Ovary (tissue), 9 donors: ENCODE data around the gene RNFT2. TPM values are rescaled to one million over a fixed set of nuclear protein-coding genes. Genes with fewer than 3 reads are reported as not detected.
"Not testable (repeated sequence)": the region's sequence is repeated elsewhere in the genome, so short reads cannot be mapped to it uniquely, and the experiment has no call there.

Experiments
- DNase-seq, 5 donors: peaks; one replicate each; pipeline ENCODE4 v3.0.0-alpha.2; 2019 to 2020
- H3K27ac ChIP-seq, 2 donors: fragments of 200-600 bp; one replicate each; pipeline versions ENCODE4 v1.5.1 to v1.8.0; 2019 to 2022
- H3K27me3 ChIP-seq: fragments of 200-600 bp; one replicate; pipeline ENCODE4 v1.8.0; 2022
- H3K36me3 ChIP-seq: fragments of 200-600 bp; sonication (generic); one replicate; pipeline ENCODE4 v1.5.1; 2019
- H3K4me1 ChIP-seq: one replicate; pipeline ENCODE4 v1.8.1; 2013; ENCODE audit warnings: mild to moderate bottlenecking, moderate library complexity; ENCODE audit not compliant: insufficient read depth
- H3K4me3 ChIP-seq: fragments of 200-600 bp; sonication (generic); one replicate; pipeline ENCODE4 v1.5.1; 2017
- H3K9me3 ChIP-seq, 2 donors: fragments of 200-600 bp in 1 of 2; sonication (generic) in 1 of 2; one replicate each; pipeline versions ENCODE4 v1.5.1 to v1.8.1; 2013 to 2019; ENCODE audit warnings: mild to moderate bottlenecking in 1 of 2, moderate library complexity in 1 of 2
- EP300 ChIP-seq: sonication (generic); formaldehyde crosslinking; IDR thresholded peaks from one replicate; pipeline ENCODE4 v1.6.1; 2017; ENCODE audit warnings: antibody characterized with exemption
- POLR2A ChIP-seq: fragments of 450-650 bp; IDR thresholded peaks from one replicate; pipeline ENCODE4 v1.6.1; 2017; ENCODE audit warnings: antibody characterized with exemption, mild to moderate bottlenecking, moderate library complexity
- WGBS, 3 donors: extraction: QIAGEN DNeasy Blood & Tissue Kit in 1 of 3; methylation state at CpG; one replicate each; pipeline versions ENCODE4 v1.1.5 to v1.1.7; 2013 to 2017; 5-methylcytosine and 5-hydroxymethylcytosine counted together
- intact Hi-C, 4 donors: fragments of 100-400 bp; cut with DNase I; formaldehyde crosslinking; loops; one replicate each; pipeline versions ENCODE4 v1.11.0 to v1.15.1; 2022 to 2023
- polyA plus RNA-seq, 2 donors: library from polyadenylated mRNA; stranded (reverse); fragments of 200-250 nt in 1 of 2; fragments of 350-450 nt in 1 of 2; fragmentation: Illumina TruSeq in 1 of 2; extraction: RNeasy Lipid Tissue Mini Kit (QIAGEN cat#74804) in 1 of 2; gene quantifications; one replicate each; pipeline ENCODE4 v1.2.3, GENCODE V29; 2013 to 2014
- total RNA-seq, 7 donors: library from RNA; depleted of rRNA in 2 of 7; stranded (reverse); fragments of >200 nt in 2 of 7; fragmentation: NEBNext Ultra II Directional in 3 of 7; extraction: Animal tissue kit (Norgen Biotek cat#: 25700) in 3 of 7; gene quantifications; one replicate each; pipeline versions ENCODE4 v1.1.0 to v1.2.4, GENCODE V29; 2016 to 2023
- TF ChIP-seq, protein P1 (sequence below), 3 donors: fragments of 450-650 bp in 2 of 3; fragments of 200-600 bp in 1 of 3; IDR thresholded peaks; one replicate each; pipeline versions ENCODE4 v1.5.1 to v1.8.0; 2016 to 2022; ENCODE audit warnings: antibody characterized with exemption in 3 of 3, mild to moderate bottlenecking in 1 of 3
- donor health status: DM: no; HTN: no; CAD: no; lungs with moderate emphysema.
- donor health status: DM: no; HTN: no; CAD: no.
- donor health status: Bipolar disorder and iron deficiency.
- donor health status: DM: yes; HTN: yes; CAD: no.
- donor health status: DM: no; HTN: no; CAD: no.
- donor health status: DM: yes; HTN: yes; CAD: no.

The RNFT2 gene
- total and polyA plus RNA-seq, 9 donors = 0.72 to 4.3 (median 2.4) TPM

DNA sequence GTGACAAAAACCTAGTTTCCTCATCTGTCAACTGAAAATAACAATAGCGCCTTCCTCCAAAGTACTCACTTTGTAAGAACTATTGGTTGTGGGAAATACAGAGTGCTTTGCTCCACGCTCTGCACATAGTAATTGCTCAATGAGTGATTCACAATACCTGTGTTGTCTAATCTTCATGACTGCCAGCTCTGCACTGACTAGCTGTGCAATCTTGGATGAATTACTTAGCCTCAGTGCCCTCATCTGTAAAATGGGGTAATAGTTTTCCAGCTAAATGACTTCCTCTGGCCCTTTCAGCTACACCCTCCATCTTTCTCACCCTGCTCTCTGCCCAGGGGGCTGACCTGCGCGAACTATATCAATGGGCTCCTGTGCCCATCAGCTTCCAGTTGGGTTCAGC lies 42.8 kb downstream of the RNFT2 start:
- H3K27me3 ChIP-seq = no peaks in the 10 kb centered on the region
- no peak overlapping the region for H3K27ac ChIP-seq
- DNase-seq = no peak
- 79 to 85% (median 82%) methylated on average over 4 of the region's 4 CpGs for WGBS, 3 donors
- no peaks in the 10 kb centered on the region for H3K36me3 ChIP-seq
- intact Hi-C loops = no loop called here
- H3K4me1 ChIP-seq = no peaks in the 10 kb centered on the region
- no peaks in the 10 kb centered on the region for H3K9me3 ChIP-seq
- TF ChIP-seq POLR2A = no peak
- no peak for TF ChIP-seq EP300
- TF ChIP-seq, protein P1, sequence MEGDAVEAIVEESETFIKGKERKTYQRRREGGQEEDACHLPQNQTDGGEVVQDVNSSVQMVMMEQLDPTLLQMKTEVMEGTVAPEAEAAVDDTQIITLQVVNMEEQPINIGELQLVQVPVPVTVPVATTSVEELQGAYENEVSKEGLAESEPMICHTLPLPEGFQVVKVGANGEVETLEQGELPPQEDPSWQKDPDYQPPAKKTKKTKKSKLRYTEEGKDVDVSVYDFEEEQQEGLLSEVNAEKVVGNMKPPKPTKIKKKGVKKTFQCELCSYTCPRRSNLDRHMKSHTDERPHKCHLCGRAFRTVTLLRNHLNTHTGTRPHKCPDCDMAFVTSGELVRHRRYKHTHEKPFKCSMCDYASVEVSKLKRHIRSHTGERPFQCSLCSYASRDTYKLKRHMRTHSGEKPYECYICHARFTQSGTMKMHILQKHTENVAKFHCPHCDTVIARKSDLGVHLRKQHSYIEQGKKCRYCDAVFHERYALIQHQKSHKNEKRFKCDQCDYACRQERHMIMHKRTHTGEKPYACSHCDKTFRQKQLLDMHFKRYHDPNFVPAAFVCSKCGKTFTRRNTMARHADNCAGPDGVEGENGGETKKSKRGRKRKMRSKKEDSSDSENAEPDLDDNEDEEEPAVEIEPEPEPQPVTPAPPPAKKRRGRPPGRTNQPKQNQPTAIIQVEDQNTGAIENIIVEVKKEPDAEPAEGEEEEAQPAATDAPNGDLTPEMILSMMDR (IDR thresholded peaks at IDR 0.05) = no peak
- H3K4me3 ChIP-seq = no peak overlapping the region

DNA sequence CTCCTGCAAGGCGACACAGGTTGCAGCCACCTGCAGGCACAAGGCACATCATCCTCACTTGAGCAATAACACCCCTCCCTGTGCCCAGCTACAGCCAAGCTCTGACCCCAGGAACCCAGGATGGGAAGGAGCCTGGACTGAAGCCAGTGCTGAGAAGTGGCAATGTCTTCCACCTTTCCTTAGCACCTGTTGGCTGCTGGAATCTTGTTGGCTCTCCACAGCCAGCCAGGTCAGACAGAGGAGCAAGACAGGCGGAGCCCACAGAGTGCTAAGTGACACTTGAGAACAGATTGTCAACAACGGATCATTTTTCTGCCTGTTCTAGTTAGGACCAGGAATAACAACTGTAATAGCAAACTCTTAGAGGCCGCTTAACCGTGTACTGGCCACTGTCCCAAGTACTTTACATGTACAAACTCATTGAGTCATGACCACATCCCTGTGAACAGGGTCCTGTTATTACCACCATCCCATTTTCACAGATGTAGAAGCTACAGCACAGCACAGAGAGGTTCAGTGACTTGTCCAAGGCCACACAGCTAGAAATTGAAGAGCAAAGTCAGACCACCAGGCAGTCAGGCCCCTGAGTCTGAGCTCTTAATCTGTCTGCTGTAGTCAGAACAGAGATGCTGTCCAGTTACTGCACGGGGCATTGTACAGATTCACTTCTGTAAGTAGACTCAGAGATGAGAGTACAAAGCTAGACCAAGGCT lies 45.6 kb downstream of the RNFT2 start:
- intact Hi-C loops = no loop called here
- WGBS, 3 donors = 85 to 94% (median 86%) methylated on average over 6 of the region's 6 CpGs

DNA sequence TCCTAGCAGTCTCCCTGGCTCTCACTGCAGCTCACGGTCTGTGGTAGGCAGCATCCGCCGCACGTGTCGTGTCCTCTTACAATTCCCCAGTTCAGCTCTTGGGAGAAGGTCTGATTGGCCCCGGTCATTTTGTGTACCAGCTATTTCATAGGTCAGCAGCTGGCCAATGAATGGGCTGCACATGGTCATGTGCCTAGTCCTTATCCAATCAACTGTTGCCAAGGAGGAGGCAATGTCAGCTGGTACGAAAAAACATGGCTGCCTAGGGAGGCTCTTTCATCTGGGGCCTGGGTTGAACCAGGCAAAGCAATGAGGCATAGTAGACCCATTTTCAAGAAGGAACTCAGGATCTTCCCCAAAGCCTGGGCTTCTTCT lies 46.1 kb downstream of the RNFT2 start:
- no peaks in the 10 kb centered on the region for H3K27me3 ChIP-seq
- no peaks in the 10 kb centered on the region for H3K36me3 ChIP-seq
- H3K4me3 ChIP-seq = no peak overlapping the region
- 89 to 93% (median 91%) methylated on average over 7 of the region's 7 CpGs for WGBS, 3 donors
- intact Hi-C loops = no loop called here
- H3K4me1 ChIP-seq = no peaks in the 10 kb centered on the region
- TF ChIP-seq, protein P1 (IDR thresholded peaks at IDR 0.05) = no peak
- no peak for TF ChIP-seq POLR2A
- no peak for TF ChIP-seq EP300
- H3K27ac ChIP-seq = no peak overlapping the region
- H3K9me3 ChIP-seq = no peaks in the 10 kb centered on the region
- DNase-seq = no peak

More for the DNA sequence above, 45.6 kb downstream of the RNFT2 start:
- Histone ChIP-seq H3K4me1 (no peaks in the 10 kb centered on the region), H3K9me3 (no peaks in the 10 kb centered on the region), H3K36me3 (no peaks in the 10 kb centered on the region), H3K27ac (no peak overlapping the region), H3K4me3 (no peak overlapping the region), H3K27me3 (no peaks in the 10 kb centered on the region)
- TF ChIP-seq POLR2A (no peak), EP300 (no peak)
- TF ChIP-seq, protein P1 (IDR thresholded peaks at IDR 0.05) = no peak
- no peak for DNase-seq

DNA sequence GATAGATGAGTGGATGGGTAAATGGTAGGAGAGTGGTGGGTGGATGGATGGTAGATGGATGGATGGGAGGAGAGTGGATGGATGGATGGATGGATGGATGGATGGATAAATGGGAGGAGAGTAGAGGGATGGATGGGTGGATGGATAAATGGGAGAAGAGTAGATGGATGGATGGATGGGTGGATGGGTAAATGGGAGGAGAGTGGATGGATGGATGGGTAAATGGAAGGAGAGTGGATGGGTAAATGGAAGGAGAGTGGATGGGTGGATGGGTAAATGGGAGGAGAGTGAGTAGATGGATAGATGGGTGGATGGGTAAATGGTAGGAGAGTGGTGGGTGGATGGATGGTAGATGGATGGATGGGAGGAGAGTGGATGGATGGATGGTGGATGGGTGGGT lies 51.4 kb downstream of the RNFT2 start:
- H3K4me3 ChIP-seq, H3K27ac ChIP-seq, H3K36me3 ChIP-seq, H3K27me3 ChIP-seq, H3K9me3 ChIP-seq, H3K4me1 ChIP-seq, DNase-seq, intact Hi-C loops: not testable (repeated sequence)

DNA sequence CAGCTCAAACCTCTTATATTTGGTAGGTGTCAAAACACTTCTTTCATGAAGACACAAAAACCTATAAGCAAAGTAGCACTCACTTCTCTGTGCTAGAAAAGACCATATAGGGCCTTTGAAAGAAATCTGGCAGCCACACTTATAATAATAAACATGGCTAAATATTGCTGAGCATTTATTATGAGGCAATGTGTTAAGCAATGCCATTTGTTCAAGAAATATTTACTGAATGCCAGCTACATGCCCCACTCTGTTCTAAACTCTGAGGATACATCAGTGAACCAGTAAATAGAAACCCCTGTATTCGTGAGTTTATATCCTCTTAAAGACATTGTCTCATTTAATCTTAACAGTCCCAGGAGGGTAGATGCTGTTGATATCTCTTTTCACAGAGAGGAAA lies 52.0 kb downstream of the RNFT2 start:
- 73 to 83% (median 74%) methylated on average over 1 of the region's 1 CpG for WGBS, 3 donors
- TF ChIP-seq EP300 (no peak), POLR2A (no peak)
- TF ChIP-seq, protein P1 (IDR thresholded peaks at IDR 0.05) = no peak
- Histone ChIP-seq H3K27ac (no peak overlapping the region), H3K36me3 (no peaks in the 10 kb centered on the region), H3K27me3 (no peaks in the 10 kb centered on the region), H3K9me3 (no peaks in the 10 kb centered on the region), H3K4me3 (no peak overlapping the region), H3K4me1 (no peaks in the 10 kb centered on the region)
- intact Hi-C loops = no loop called here
- DNase-seq = no peak
